Gastroesophageal sphincter (tissue), 4 donors: Measurements from ENCODE around the gene SLC19A2. TPM values are rescaled to one million over a fixed set of nuclear protein-coding genes. Genes with fewer than 3 reads are reported as not detected.

Experiments used
- ATAC-seq: fragments of 150-250 bp; one replicate; pipeline ENCODE4 v1.9.1; 2016; ENCODE audit warnings: mild to moderate bottlenecking, moderate library complexity
- H3K27ac ChIP-seq, 4 donors: fragments of 200-600 bp; sonication (generic) in 3 of 4; 1 replicate in 3 of 4; 2 replicates in 1 of 4; pipeline ENCODE4 v1.5.1; 2016 to 2019
- H3K27me3 ChIP-seq: fragments of 200-600 bp; sonication (generic); one replicate; pipeline ENCODE4 v1.5.1; 2019
- H3K36me3 ChIP-seq, 2 donors: fragments of 200-600 bp; sonication (generic); one replicate each; pipeline ENCODE4 v1.5.1; 2019; ENCODE audit warnings: control low read depth in 1 of 2
- H3K4me1 ChIP-seq, 3 donors: fragments of 200-600 bp; sonication (generic); 1 replicate in 2 of 3; 2 replicates in 1 of 3; pipeline ENCODE4 v1.5.1; 2016 to 2019; ENCODE audit warnings: control low read depth in 2 of 3
- H3K4me3 ChIP-seq, 2 donors: fragments of 200-600 bp; sonication (generic); one replicate each; pipeline ENCODE4 v1.5.1; 2019; ENCODE audit warnings: mild to moderate bottlenecking in 1 of 2, moderate library complexity in 1 of 2
- H3K9me3 ChIP-seq, 3 donors: fragments of 200-600 bp; sonication (generic); one replicate each; pipeline ENCODE4 v1.5.1; 2017 to 2019; ENCODE audit warnings: control low read depth in 2 of 3
- CTCF ChIP-seq, 4 experiments: fragments of 200-600 bp in 2 of 4; fragments of 450-650 bp in 2 of 4; sonication (generic) in 1 of 4; IDR thresholded peaks; one replicate each; pipeline ENCODE4 v1.5.1; 2017 to 2019; ENCODE audit warnings: antibody characterized with exemption in 4 of 4, mild to moderate bottlenecking in 2 of 4, moderate library complexity in 2 of 4
- EP300 ChIP-seq: sonication (generic); formaldehyde crosslinking; IDR thresholded peaks from one replicate; pipeline ENCODE4 v1.6.1; 2017; ENCODE audit warnings: antibody characterized with exemption, mild to moderate bottlenecking
- POLR2A ChIP-seq, 2 donors: fragments of 450-650 bp; IDR thresholded peaks; one replicate each; pipeline ENCODE4 v1.6.1; 2017; ENCODE audit warnings: antibody characterized with exemption in 2 of 2, mild to moderate bottlenecking in 2 of 2, moderate library complexity in 1 of 2
- POLR2AphosphoS5 ChIP-seq: sonication (generic); formaldehyde crosslinking; IDR thresholded peaks from one replicate; pipeline ENCODE4 v1.6.1; 2017; ENCODE audit warnings: antibody characterized with exemption
- WGBS, 2 donors: methylation state at CpG; one replicate each; pipeline ENCODE4 v1.1.5; 2018; ENCODE audit warnings: low coverage in 1 of 2; 5-methylcytosine and 5-hydroxymethylcytosine counted together
- total RNA-seq, 4 donors: library from RNA; depleted of rRNA; stranded (reverse); fragments of >200 nt; gene quantifications; one replicate each; pipeline ENCODE4 v1.1.0, GENCODE V29; 2016

SLC19A2 gene
- total RNA-seq, 4 donors from 2014 or later = 17.6 to 47.7 (median 25.9) TPM

- Histone ChIP-seq H3K4me1 (peaks cover 0 to 8% (median 0%) of the 10 kb centered on the region in 3 donors), H3K27ac (no peak overlapping the region), H3K27me3 (peaks cover 15% of the 10 kb centered on the region), H3K9me3 (peaks cover 0 to 22% (median 3%) of the 10 kb centered on the region in 3 donors), H3K36me3 (peaks cover 0 to 2% of the 10 kb centered on the region in 2 donors), H3K4me3 (peak overlapping the region in 1 of 2 donors; percentile 43)
- no peak for TF ChIP-seq POLR2AphosphoS5
- no peak for TF ChIP-seq CTCF (IDR thresholded peaks at IDR 0.05)
- TF ChIP-seq EP300 = no peak
- no peak for TF ChIP-seq POLR2A (IDR thresholded peaks at IDR 0.05)
- 3 to 5% methylated on average over 13 to 31 of the region's 35 CpGs for WGBS, 2 donors
- ATAC-seq = no peak
Observed at GRCh38 chr1:169460191-169460833, 25.4 kb downstream of the SLC19A2 start.

- H3K27me3 ChIP-seq = peaks cover 15% of the 10 kb centered on the region
- no peaks in the 10 kb centered on the region for H3K36me3 ChIP-seq
- peaks cover 0 to 8% (median 0%) of the 10 kb centered on the region in 3 donors for H3K4me1 ChIP-seq
- H3K9me3 ChIP-seq = peaks cover 0 to 22% (median 3%) of the 10 kb centered on the region in 3 donors
- ATAC-seq = no peak
- no peak overlapping the region for H3K27ac ChIP-seq
- H3K4me3 ChIP-seq = no peak overlapping the region
- WGBS, 2 donors = 95 to 100% methylated on average over 1 of the region's 1 CpG
- TF ChIP-seq CTCF (IDR thresholded peaks at IDR 0.05) (no peak), POLR2AphosphoS5 (no peak), EP300 (no peak), POLR2A (IDR thresholded peaks at IDR 0.05) (no peak)
Observed at GRCh38 chr1:169457443-169457842, 28.3 kb downstream of the SLC19A2 start.

- TF ChIP-seq EP300 (no peak), POLR2AphosphoS5 (no peak), CTCF (IDR thresholded peaks at IDR 0.05) (no peak), POLR2A (IDR thresholded peaks at IDR 0.05) (no peak)
- no peak overlapping the region for H3K4me3 ChIP-seq
- peaks cover 15% of the 10 kb centered on the region for H3K27me3 ChIP-seq
- peaks cover 0 to 22% (median 3%) of the 10 kb centered on the region in 3 donors for H3K9me3 ChIP-seq
- no peak for ATAC-seq
- H3K4me1 ChIP-seq = peaks cover 0 to 8% (median 0%) of the 10 kb centered on the region in 3 donors
- H3K27ac ChIP-seq = no peak overlapping the region
- H3K36me3 ChIP-seq = no peaks in the 10 kb centered on the region
- WGBS, 2 donors = 54% methylated on average over 2 of the region's 2 CpGs; no CpG with 5 or more reads in 1 of the 2 donors
Observed at GRCh38 chr1:169456029-169456428, 29.7 kb downstream of the SLC19A2 start.

- Histone ChIP-seq H3K36me3 (no peaks in the 10 kb centered on the region), H3K27me3 (no peaks in the 10 kb centered on the region), H3K9me3 (peaks cover 0 to 22% (median 3%) of the 10 kb centered on the region in 3 donors), H3K4me1 (no peaks in the 10 kb centered on the region), H3K27ac (no peak overlapping the region), H3K4me3 (no peak overlapping the region)
- no peak for ATAC-seq
- no peak for TF ChIP-seq POLR2A (IDR thresholded peaks at IDR 0.05)
- TF ChIP-seq EP300 = no peak
- TF ChIP-seq POLR2AphosphoS5 = no peak
- no peak for TF ChIP-seq CTCF (IDR thresholded peaks at IDR 0.05)
- 64 to 87% methylated on average over 2 of the region's 2 CpGs for WGBS, 2 donors
Observed at GRCh38 chr1:169452921-169453320, 32.8 kb downstream of the SLC19A2 start.
